SU-DHL-6 (cell line): ENCODE measurements around the gene EPHA5.

Experiments used
- EZH2phosphoT487 ChIP-seq: fragments of 200-600 bp; sonication (generic), shearing (Covaris generic); conservative IDR thresholded peaks from 2 replicates; pipeline ENCODE4 v1.6.1; 2018; ENCODE audit warnings: mild to moderate bottlenecking, antibody characterized with exemption, low read length, moderate library complexity, mixed read lengths
- TF ChIP-seq, protein P1 (sequence below): fragments of 200-600 bp; sonication (generic); IDR thresholded peaks from one replicate; pipeline ENCODE4 v1.5.1; 2017; ENCODE audit warnings: antibody characterized with exemption, mild to moderate bottlenecking, low read length, moderate library complexity; ENCODE audit not compliant: insufficient read depth, poor library complexity, severe bottlenecking

DNA sequence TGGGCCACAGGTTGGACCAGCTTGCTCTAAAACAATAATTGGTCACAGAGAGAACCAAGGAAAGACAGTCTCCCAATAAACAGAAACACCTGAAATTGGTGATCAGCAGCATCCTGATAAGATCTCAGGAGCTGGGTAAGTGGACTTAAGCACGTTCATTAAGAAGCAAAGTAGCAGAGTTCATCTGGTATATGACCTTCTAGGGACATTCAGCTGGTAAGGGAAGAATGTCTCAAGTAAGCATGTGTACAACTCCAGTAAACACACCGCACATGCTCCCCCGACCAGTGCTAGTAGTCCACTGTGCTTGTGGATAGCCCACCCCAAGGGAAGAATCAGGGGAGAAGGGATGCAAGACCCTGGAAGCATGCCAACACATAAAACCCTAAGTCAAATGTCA lies 216.9 kb downstream of the EPHA5 start:
- TF ChIP-seq, protein P1, sequence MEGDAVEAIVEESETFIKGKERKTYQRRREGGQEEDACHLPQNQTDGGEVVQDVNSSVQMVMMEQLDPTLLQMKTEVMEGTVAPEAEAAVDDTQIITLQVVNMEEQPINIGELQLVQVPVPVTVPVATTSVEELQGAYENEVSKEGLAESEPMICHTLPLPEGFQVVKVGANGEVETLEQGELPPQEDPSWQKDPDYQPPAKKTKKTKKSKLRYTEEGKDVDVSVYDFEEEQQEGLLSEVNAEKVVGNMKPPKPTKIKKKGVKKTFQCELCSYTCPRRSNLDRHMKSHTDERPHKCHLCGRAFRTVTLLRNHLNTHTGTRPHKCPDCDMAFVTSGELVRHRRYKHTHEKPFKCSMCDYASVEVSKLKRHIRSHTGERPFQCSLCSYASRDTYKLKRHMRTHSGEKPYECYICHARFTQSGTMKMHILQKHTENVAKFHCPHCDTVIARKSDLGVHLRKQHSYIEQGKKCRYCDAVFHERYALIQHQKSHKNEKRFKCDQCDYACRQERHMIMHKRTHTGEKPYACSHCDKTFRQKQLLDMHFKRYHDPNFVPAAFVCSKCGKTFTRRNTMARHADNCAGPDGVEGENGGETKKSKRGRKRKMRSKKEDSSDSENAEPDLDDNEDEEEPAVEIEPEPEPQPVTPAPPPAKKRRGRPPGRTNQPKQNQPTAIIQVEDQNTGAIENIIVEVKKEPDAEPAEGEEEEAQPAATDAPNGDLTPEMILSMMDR: no peak
- TF ChIP-seq EZH2phosphoT487: no peak
